HEK293T (cell line): ENCODE data around the gene GPR107.

Experiments
- ARNT ChIP-seq: fragments of 450-650 bp; IDR thresholded peaks from 2 replicates; pipeline ENCODE4 v1.6.1; 2017; ENCODE audit warnings: mild to moderate bottlenecking
- BHLHE40 ChIP-seq: fragments of 450-650 bp; IDR thresholded peaks from 2 replicates; pipeline ENCODE4 v1.6.1; 2016; ENCODE audit warnings: mild to moderate bottlenecking, moderate library complexity, borderline replicate concordance
- CTBP1 ChIP-seq: fragments of 450-650 bp; IDR thresholded peaks from 2 replicates; pipeline ENCODE4 v1.6.1; 2016; ENCODE audit warnings: borderline replicate concordance
- ELF4 ChIP-seq: fragments of 450-650 bp; IDR thresholded peaks from 2 replicates; pipeline ENCODE4 v1.6.1; 2017; ENCODE audit warnings: antibody characterized with exemption
- FOXA1 ChIP-seq: fragments of 450-650 bp; IDR thresholded peaks from 2 replicates; pipeline ENCODE4 v1.6.1; 2016; ENCODE audit warnings: mild to moderate bottlenecking
- FOXK2 ChIP-seq: fragments of 450-650 bp; IDR thresholded peaks from 2 replicates; pipeline ENCODE4 v1.6.1; 2016; ENCODE audit warnings: mild to moderate bottlenecking
- FOXM1 ChIP-seq: fragments of 450-650 bp; IDR thresholded peaks from 2 replicates; pipeline ENCODE4 v1.6.1; 2017; ENCODE audit warnings: mild to moderate bottlenecking, borderline replicate concordance
- HDGF ChIP-seq: fragments of 450-650 bp; IDR thresholded peaks from 2 replicates; pipeline ENCODE4 v1.6.1; 2017; ENCODE audit warnings: antibody characterized with exemption, borderline replicate concordance
- L3MBTL2 ChIP-seq: fragments of 450-650 bp; conservative IDR thresholded peaks from 2 replicates; pipeline ENCODE4 v1.6.1; 2016; ENCODE audit warnings: mild to moderate bottlenecking
- LEF1 ChIP-seq: fragments of 450-650 bp; IDR thresholded peaks from 2 replicates; pipeline ENCODE4 v1.6.1; 2017; ENCODE audit warnings: mild to moderate bottlenecking, borderline replicate concordance
- PKNOX1 ChIP-seq: fragments of 450-650 bp; IDR thresholded peaks from 2 replicates; pipeline ENCODE4 v1.6.1; 2016
- SP1 ChIP-seq: fragments of 450-650 bp; IDR thresholded peaks from 2 replicates; pipeline ENCODE4 v1.6.1; 2017
- SUZ12 ChIP-seq: fragments of 450-650 bp; IDR thresholded peaks from 2 replicates; pipeline ENCODE4 v1.6.1; 2016; ENCODE audit warnings: mild to moderate bottlenecking
- ZNF384 ChIP-seq: fragments of 450-650 bp; IDR thresholded peaks from 2 replicates; pipeline ENCODE4 v1.6.1; 2016

GRCh38 chr9:130018265-130018664 lies 35.4 kb upstream of the GPR107 start:
- TF ChIP-seq SP1 (no peak), HDGF (no peak), FOXM1 (no peak), BHLHE40 (no peak), FOXK2 (no peak), ARNT (no peak), ELF4 (no peak), LEF1 (no peak), ZNF384 (no peak), SUZ12 (no peak), CTBP1 (no peak), FOXA1 (no peak), L3MBTL2 (no peak), PKNOX1 (no peak)
